Measurements from ENCODE around the gene ERMP1.
A peak's percentile ranks its signal among the peaks of the same experiment; 100 is the strongest.

ERMP1 gene

GRCh38 chr9:5852987-5853386 is 20.1 kb upstream of the ERMP1 start:
- DNase-seq (ENCODE audit: low spot score), result no peak

DNA sequence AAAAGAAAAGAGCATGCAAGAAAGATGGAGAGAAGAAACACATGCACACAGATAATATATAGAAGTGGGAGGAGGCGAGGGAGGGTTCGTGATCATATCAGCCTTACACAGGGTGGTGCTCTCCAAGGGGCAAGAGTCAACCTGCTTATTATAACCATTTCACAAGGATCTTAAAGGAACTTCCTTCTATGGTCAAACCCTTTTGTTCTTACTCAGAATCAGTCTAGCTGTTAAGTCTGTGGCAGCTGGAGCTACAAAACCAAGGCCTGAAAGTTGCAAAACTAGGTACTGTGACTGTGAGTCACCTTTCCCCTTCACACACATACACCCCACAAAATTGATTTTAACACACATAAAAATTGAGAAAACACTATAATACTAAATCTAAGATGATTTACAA is 18.5 kb upstream of the ERMP1 start:
- DNase-seq (ENCODE audit: low spot score), result peak; percentile 70

DNA sequence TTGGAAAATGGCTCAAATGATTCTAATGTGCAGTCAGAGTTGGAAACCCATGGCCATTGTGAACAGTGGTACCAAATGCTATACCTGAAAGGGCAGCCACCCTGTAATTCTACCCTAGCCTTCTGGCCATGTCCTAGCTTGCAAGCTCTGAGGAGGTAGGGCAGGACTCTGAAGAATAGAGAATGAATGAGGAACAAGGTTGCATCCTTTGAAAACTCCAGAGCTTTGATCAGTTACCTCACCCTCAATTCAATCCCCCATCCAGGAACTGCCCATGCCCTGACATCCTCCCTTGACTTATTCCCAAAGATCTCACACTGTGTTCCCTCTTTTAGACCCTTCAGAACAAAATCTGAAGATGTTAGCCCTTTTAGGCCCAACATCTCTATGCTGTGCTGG is 17.8 kb upstream of the ERMP1 start:
- no peak for DNase-seq (ENCODE audit: low spot score)

GRCh38 chr9:5848372-5848882 is 15.5 kb upstream of the ERMP1 start:
- DNase-seq (ENCODE audit: low spot score), result no peak

DNA sequence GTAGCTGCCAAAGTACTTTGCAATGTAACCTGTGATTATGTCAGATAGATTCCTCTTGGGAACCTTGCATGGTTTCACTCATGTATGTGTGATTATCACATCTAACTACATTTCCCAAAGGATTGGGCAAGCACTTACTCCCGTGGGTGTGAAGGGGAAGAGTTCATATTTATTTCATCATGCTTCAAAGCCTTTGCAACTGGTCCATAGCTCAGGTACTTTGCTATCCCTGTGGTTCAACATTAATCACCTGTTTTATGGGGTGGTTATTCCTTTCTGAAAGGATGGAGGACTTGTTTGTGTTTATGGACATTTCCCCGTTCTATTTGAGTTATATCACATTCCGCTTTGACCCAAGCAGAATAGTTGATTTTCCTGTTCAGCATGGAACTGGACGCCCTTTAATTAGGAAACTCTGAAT is 13.6 kb upstream of the ERMP1 start:
- DNase-seq (ENCODE audit: low spot score), result no peak

DNA sequence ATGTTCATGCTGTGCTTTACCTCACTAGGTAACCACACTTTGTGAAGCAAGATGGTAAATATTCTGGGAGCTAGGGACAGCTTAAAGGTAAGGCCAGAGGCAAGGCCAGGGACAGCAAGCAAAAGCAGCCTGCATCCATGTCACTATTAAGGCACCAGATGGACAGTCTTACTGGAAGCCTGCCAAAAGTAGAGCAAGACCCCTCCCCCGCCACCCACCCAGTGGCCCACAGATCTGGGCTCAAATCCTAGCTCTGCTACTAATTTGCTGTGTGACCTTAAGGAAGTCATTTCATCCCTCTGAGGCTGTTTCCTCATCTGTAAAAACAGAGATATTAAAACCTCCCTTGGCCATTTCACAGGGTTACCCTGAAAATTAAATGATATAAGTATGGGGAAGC is 13.2 kb upstream of the ERMP1 start:
- no peak for DNase-seq (ENCODE audit: low spot score)

- DNase-seq (ENCODE audit: low spot score), result no peak
These were observed 12.2 kb upstream of the ERMP1 start for GRCh38 chr9:5845157-5845531.

GRCh38 chr9:5843794-5844471 is 11.0 kb upstream of the ERMP1 start:
- DNase-seq (ENCODE audit: low spot score), result no peak

- no peak for DNase-seq (ENCODE audit: low spot score)
These were observed 10.2 kb upstream of the ERMP1 start for GRCh38 chr9:5842929-5843793.

GRCh38 chr9:5841771-5842573 is 9.1 kb upstream of the ERMP1 start:
- DNase-seq (ENCODE audit: low spot score), result peak; percentile 64

DNA sequence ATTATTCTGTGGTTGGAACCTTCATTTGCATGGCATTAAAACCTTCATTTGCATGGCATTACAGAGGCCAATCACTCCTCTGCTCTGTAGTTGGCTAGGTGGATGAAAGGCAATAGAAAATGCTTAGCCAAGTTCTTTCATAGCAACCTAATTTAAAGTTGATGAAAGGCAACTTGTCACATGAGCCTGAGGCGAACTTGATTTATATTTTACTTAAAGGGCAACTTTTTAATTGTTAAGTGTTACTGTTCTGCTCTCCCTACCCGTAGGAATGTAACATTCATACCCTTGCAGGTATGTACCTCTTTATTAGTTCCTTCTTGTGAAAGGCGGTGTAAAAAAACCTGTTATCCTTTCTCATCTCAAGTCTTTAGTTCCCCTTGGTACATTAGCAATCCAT is 7.9 kb upstream of the ERMP1 start:
- no peak for DNase-seq (ENCODE audit: low spot score)

DNA sequence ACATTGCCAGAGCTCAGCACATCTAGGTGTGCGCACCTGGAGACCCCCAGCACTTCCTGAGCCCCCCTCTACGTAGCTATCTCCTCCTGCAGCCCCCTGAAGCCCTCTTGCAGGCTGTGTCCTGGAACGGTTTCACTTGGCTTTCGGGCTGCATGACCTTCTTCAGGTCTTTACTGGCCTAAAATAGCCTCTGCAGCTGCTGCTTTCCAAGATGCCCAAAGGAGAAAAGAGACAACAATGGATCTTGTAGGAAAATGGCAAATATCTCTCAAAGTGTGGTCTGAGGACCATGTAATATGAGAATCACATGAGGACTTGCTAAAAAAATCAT is 6.6 kb upstream of the ERMP1 start:
- DNase-seq (ENCODE audit: low spot score), result no peak

DNA sequence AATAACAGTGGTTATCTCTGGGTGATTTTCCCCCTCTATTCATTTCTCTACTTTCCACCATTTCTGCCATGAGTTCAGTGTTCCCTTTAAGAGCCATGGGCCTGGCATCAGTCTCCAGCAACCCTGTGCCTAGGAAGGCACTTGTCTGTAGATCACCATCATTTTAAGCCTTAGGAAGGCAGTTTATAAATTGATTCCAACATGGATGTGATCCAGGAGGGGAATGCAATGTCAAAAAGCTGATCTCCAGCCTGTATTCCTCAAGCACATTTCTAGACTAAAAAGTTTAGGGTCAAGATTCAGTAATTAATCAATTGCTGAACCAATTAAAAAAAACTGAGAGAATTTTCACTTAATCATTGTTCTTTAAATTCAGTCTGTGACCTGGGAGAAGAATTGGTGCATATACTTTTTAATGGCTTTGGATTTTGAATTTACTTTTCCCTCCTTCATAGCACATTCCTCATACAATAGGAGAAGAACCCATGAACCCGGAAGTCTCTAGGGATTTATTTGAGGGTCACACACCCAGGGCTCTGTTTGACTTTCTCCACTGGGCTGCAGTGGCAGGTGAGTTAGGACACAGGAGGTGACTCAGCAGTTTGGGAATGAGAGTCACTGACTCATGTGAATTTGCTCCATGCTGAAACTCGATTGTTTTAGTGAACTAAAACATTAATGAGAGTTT is 6.1 kb upstream of the ERMP1 start:
- DNase-seq (ENCODE audit: low spot score), result no peak

- no peak for DNase-seq (ENCODE audit: low spot score)
These were observed 2.9 kb upstream of the ERMP1 start for GRCh38 chr9:5835808-5836207.

GRCh38 chr9:5834214-5834613 is 1.3 kb upstream of the ERMP1 start:
- no peak for DNase-seq (ENCODE audit: low spot score)

DNA sequence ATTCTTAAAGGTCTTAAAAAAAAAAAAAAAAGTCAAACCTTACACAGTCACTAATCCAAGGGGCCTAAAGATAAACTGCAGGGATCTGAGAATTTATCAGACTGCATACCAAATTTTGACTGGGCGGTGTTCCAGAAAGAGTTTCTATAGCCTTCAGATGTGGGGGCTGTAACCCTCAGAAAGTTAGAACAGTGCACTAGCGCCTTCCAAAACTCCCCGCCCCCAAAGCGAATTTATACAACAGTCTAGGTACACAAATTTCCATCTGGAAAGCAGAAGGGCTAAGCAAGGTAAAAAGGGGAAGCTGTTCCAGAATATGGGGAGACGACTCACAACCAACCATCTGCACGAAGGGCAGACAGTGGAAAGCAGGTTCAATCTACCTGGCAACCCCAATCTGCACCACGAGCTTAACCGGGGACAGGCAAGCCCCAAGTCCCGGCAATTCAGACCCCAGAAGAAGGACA is 813 bp downstream of the ERMP1 start:
- DNase-seq (ENCODE audit: low spot score), result peak; percentile 19

DNA sequence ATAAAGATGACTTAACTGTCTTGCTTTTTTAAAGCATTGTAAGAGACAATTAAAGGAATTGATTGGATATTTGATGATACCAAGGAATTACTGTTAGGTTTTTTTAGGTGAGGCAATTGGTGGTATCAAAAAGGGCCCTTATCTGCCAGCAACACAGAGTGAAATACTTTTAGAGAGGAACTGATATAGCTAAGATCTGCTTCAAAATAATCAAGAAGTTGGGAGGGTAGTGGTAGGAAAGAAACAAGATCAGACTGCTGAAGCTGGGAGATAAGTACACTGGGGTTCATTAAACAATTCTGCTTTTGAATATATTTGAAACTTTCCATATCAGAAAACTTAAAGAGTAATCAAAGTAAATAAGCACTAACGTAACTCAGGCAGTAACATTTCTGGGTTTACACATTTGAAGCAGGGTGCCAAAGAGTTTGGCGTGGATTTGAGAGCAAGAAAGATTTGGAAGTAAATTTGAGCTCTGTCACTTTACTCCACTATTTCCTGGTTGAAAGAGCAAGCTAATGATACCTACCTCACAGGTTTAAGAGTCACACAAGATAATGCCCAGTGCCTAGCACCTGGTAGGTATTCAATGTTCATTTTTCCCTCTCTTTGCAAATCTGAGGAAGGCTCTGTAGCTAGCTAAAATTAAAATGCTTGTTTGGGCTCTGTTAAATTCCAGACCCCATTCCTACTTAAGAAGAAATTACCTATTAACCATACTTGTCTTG is 6.9 kb downstream of the ERMP1 start:
- DNase-seq (ENCODE audit: low spot score), result no peak

- no peak for DNase-seq (ENCODE audit: low spot score)
These were observed 7.7 kb downstream of the ERMP1 start for GRCh38 chr9:5825223-5825622.

- DNase-seq (ENCODE audit: low spot score), result no peak
These were observed 12.5 kb downstream of the ERMP1 start for GRCh38 chr9:5820425-5820824.

DNA sequence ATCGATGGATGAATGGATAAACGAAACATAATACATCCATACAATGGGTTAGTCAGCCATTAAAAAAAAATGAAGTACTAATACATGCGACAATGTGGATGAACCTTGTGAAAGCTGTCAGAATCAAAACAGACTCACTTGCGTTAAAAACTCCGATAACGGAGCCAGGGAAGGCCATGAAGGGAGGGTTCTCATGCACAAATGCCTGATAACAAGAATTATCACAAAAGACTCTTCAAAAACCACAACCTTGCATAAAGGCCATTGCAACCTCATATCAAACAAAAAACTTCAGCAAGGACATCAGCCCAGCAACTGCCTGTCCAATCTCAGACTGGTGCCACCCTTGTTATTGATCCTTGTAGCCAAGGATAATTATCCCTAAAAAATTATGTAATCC is 13.7 kb downstream of the ERMP1 start:
- no peak for DNase-seq (ENCODE audit: low spot score)

DNA sequence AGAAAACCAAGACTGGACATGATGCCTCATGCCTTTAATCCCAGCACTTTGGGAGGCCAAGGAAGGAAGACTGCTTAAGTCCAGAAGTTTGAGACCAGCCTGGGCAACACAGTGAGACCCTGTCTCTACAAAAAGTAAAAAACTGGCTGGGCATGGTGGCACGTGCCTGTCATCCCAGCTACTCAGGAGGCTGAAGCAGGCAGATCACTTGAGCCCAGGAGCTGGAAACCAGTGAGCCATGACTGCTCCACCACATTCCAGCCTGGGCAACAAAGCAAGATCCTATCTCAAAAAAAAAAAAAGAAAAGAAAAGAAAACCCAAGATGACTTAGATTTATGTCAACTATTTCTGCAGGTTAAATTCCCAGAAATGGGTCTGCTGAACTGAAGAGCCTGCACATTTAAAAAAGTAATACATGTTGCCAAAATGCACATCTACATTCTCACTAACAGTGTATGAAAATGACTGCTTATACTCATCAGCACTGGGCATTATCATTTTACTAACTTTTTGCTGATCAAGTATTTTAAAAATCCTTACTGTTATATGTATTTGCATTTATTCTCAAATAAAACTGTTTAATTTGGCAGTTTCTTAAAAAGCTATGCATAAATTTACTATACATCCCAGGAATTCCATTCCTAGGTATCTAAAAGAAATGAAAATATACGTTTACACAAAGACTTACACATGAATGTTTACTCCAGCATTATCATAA is 14.3 kb downstream of the ERMP1 start:
- DNase-seq (ENCODE audit: low spot score), result no peak
